ENCODE measurements around the gene GOLGA8M.
"Not testable (repeated sequence)": the region's sequence is repeated elsewhere in the genome, so short reads cannot be mapped to it uniquely, and the experiment has no call there.

- TF ChIP-seq, protein P1, sequence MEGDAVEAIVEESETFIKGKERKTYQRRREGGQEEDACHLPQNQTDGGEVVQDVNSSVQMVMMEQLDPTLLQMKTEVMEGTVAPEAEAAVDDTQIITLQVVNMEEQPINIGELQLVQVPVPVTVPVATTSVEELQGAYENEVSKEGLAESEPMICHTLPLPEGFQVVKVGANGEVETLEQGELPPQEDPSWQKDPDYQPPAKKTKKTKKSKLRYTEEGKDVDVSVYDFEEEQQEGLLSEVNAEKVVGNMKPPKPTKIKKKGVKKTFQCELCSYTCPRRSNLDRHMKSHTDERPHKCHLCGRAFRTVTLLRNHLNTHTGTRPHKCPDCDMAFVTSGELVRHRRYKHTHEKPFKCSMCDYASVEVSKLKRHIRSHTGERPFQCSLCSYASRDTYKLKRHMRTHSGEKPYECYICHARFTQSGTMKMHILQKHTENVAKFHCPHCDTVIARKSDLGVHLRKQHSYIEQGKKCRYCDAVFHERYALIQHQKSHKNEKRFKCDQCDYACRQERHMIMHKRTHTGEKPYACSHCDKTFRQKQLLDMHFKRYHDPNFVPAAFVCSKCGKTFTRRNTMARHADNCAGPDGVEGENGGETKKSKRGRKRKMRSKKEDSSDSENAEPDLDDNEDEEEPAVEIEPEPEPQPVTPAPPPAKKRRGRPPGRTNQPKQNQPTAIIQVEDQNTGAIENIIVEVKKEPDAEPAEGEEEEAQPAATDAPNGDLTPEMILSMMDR (optimal IDR thresholded peaks at IDR 0.05 in 1 of 3, IDR thresholded peaks at IDR 0.05 in 1 of 3, conservative IDR thresholded peaks at IDR 0.05 in 1 of 3; ENCODE audit: extremely low read depth in 1 of 3, insufficient read depth in 2 of 3, low read length in 3 of 3): not testable (repeated sequence)
- TF ChIP-seq EZH2 (IDR thresholded peaks at IDR 0.05; ENCODE audit: low read length): not testable (repeated sequence)
These were observed 45.8 kb downstream of the GOLGA8M start for GRCh38 chr15:28666402-28666801.
